Mesendoderm (in vitro differentiated cells): ENCODE data around the gene SPRYD4.
"Not testable (repeated sequence)": the region's sequence is repeated elsewhere in the genome, so short reads cannot be mapped to it uniquely, and the experiment has no call there.

ENCODE experiments used
- DNase-seq: peaks from one replicate; pipeline ENCODE4 v3.0.0; 2013
- H2AK5ac ChIP-seq: 2 replicates; pipeline ENCODE4 v1.6.1; 2013; ENCODE audit warnings: low read length, inconsistent platforms
- H2BK120ac ChIP-seq: 2 replicates; pipeline ENCODE4 v1.6.1; 2013; ENCODE audit warnings: low read depth, mild to moderate bottlenecking, low read length, moderate library complexity, mixed read lengths
- H2BK15ac ChIP-seq: replicated peaks from 2 replicates; pipeline ENCODE4 v1.6.1; 2013; ENCODE audit warnings: low read depth, mild to moderate bottlenecking, moderate library complexity
- H2BK5ac ChIP-seq: 2 replicates; pipeline ENCODE4 v1.6.1; 2013; ENCODE audit warnings: low read length, inconsistent platforms
- H3K18ac ChIP-seq: 2 replicates; pipeline ENCODE4 v1.6.1; 2013; ENCODE audit warnings: mild to moderate bottlenecking, low read length, mixed read lengths
- H3K23ac ChIP-seq: one replicate; pipeline ENCODE4 v1.6.1; 2013; ENCODE audit warnings: low read length
- H3K27ac ChIP-seq: 2 replicates; pipeline ENCODE4 v1.5.1; 2013; ENCODE audit warnings: low read depth, mild to moderate bottlenecking, inconsistent platforms, low read length, moderate library complexity
- H3K27me3 ChIP-seq: 2 replicates; pipeline ENCODE4 v1.6.1; 2013; ENCODE audit warnings: low read length, control low read depth, mild to moderate bottlenecking, inconsistent platforms; ENCODE audit not compliant: insufficient read depth, poor library complexity
- H3K36me3 ChIP-seq: 2 replicates; pipeline ENCODE4 v1.6.1; 2013; ENCODE audit warnings: low read length, inconsistent platforms; ENCODE audit not compliant: control insufficient read depth, insufficient read depth
- H3K4ac ChIP-seq: one replicate; pipeline ENCODE4 v1.6.1; 2013; ENCODE audit warnings: low read depth, mild to moderate bottlenecking, low read length, moderate library complexity
- H3K4me1 ChIP-seq: 2 replicates; pipeline ENCODE4 v1.6.1; 2013; ENCODE audit warnings: low read depth, low read length, inconsistent platforms; ENCODE audit not compliant: control insufficient read depth
- H3K4me2 ChIP-seq: 2 replicates; pipeline ENCODE4 v1.6.1; 2013; ENCODE audit warnings: low read length
- H3K4me3 ChIP-seq: 2 replicates; pipeline ENCODE4 v1.5.1; 2013; ENCODE audit warnings: mild to moderate bottlenecking, low read length
- H3K56ac ChIP-seq: one replicate; pipeline ENCODE4 v1.6.1; 2013; ENCODE audit warnings: low read length
- H3K79me1 ChIP-seq: 2 replicates; pipeline ENCODE4 v1.6.1; 2013; ENCODE audit warnings: low read length, inconsistent platforms
- H3K79me2 ChIP-seq: 2 replicates; pipeline ENCODE4 v1.6.1; 2013; ENCODE audit warnings: mild to moderate bottlenecking, low read length; ENCODE audit not compliant: control insufficient read depth, insufficient read depth
- H3K9ac ChIP-seq: 2 replicates; pipeline ENCODE4 v1.6.1; 2013; ENCODE audit warnings: low read length, inconsistent platforms
- H4K5ac ChIP-seq: one replicate; pipeline ENCODE4 v1.6.1; 2013; ENCODE audit warnings: low read length
- H4K8ac ChIP-seq: one replicate; pipeline ENCODE4 v1.6.1; 2013; ENCODE audit warnings: low read depth, mild to moderate bottlenecking, control low read depth, low read length, moderate library complexity
- WGBS: extraction: QIAGEN DNeasy Blood & Tissue Kit; methylation state at CpG from one replicate; pipeline ENCODE4 v1.1.7; 2013; ENCODE audit warnings: low lambda C conversion rate, missing lambda C conversion rate; ENCODE audit not compliant: insufficient coverage; ENCODE audit errors: extremely low coverage; 5-methylcytosine and 5-hydroxymethylcytosine counted together

The SPRYD4 gene

GRCh38 chr12:56514014-56514318 lies 45.6 kb downstream of the SPRYD4 start:
- H2AK5ac ChIP-seq, H4K5ac ChIP-seq, H3K56ac ChIP-seq, H4K8ac ChIP-seq, H3K27ac ChIP-seq, H3K9ac ChIP-seq, H2BK5ac ChIP-seq, H3K4me3 ChIP-seq, H3K23ac ChIP-seq, H2BK15ac ChIP-seq, H3K4me1 ChIP-seq, H3K4me2 ChIP-seq, H3K18ac ChIP-seq, H3K4ac ChIP-seq, H2BK120ac ChIP-seq, DNase-seq, H3K36me3 ChIP-seq, H3K27me3 ChIP-seq, H3K79me2 ChIP-seq, H3K79me1 ChIP-seq: not testable (repeated sequence)
- no CpG with 5 or more reads among the region's 4 CpGs for WGBS

- no peak overlapping the region for H3K4me3 ChIP-seq
- H3K18ac ChIP-seq = no peak overlapping the region
- no peaks in the 10 kb centered on the region for H3K36me3 ChIP-seq
- H3K9ac ChIP-seq = no peak overlapping the region
- H3K56ac ChIP-seq = no peak overlapping the region
- no peak for DNase-seq
- H2AK5ac ChIP-seq = no peak overlapping the region
- H2BK15ac ChIP-seq = no peak overlapping the region
- WGBS = no CpG with 5 or more reads among the region's 2 CpGs
- no peak overlapping the region for H3K4me2 ChIP-seq
- H2BK5ac ChIP-seq = no peak overlapping the region
- no peak overlapping the region for H4K8ac ChIP-seq
- H4K5ac ChIP-seq = no peak overlapping the region
- no peak overlapping the region for H3K4ac ChIP-seq
- peaks cover 6% of the 10 kb centered on the region for H3K79me2 ChIP-seq
- no peaks in the 10 kb centered on the region for H3K27me3 ChIP-seq
- H3K79me1 ChIP-seq = no peaks in the 10 kb centered on the region
- H3K27ac ChIP-seq = no peak overlapping the region
- no peak overlapping the region for H2BK120ac ChIP-seq
- H3K23ac ChIP-seq = no peak overlapping the region
- H3K4me1 ChIP-seq = peaks cover 1% of the 10 kb centered on the region
Observed at GRCh38 chr12:56517854-56518253, 49.5 kb downstream of the SPRYD4 start.

- Histone ChIP-seq H2BK5ac (no peak overlapping the region), H3K27me3 (no peaks in the 10 kb centered on the region), H4K5ac (no peak overlapping the region), H2BK120ac (no peak overlapping the region), H2AK5ac (no peak overlapping the region), H3K27ac (no peak overlapping the region), H3K56ac (no peak overlapping the region), H3K79me1 (no peaks in the 10 kb centered on the region), H3K9ac (no peak overlapping the region), H3K79me2 (peaks cover 11% of the 10 kb centered on the region), H3K18ac (no peak overlapping the region), H3K4me2 (no peak overlapping the region), H3K36me3 (no peaks in the 10 kb centered on the region), H4K8ac (no peak overlapping the region), H2BK15ac (no peak overlapping the region), H3K4me3 (no peak overlapping the region), H3K4me1 (peaks cover 2% of the 10 kb centered on the region), H3K23ac (no peak overlapping the region), H3K4ac (no peak overlapping the region)
- WGBS = no CpG with 5 or more reads among the region's 2 CpGs
- DNase-seq = no peak
Observed at GRCh38 chr12:56518570-56518969, 50.2 kb downstream of the SPRYD4 start.

GRCh38 chr12:56520048-56520447 lies 51.7 kb downstream of the SPRYD4 start:
- Histone ChIP-seq H2BK120ac (no peak overlapping the region), H3K4me2 (no peak overlapping the region), H2BK5ac (no peak overlapping the region), H3K23ac (no peak overlapping the region), H3K56ac (no peak overlapping the region), H3K27me3 (no peaks in the 10 kb centered on the region), H4K5ac (no peak overlapping the region), H3K9ac (no peak overlapping the region), H3K4me1 (peaks cover 2% of the 10 kb centered on the region), H4K8ac (no peak overlapping the region), H2AK5ac (no peak overlapping the region), H3K27ac (no peak overlapping the region), H3K4ac (no peak overlapping the region), H3K18ac (no peak overlapping the region), H3K79me2 (peaks cover 19% of the 10 kb centered on the region), H3K36me3 (no peaks in the 10 kb centered on the region), H3K79me1 (no peaks in the 10 kb centered on the region), H2BK15ac (peak overlapping the region; percentile 74), H3K4me3 (no peak overlapping the region)
- WGBS = no CpG with 5 or more reads among the region's 3 CpGs
- no peak for DNase-seq

DNA sequence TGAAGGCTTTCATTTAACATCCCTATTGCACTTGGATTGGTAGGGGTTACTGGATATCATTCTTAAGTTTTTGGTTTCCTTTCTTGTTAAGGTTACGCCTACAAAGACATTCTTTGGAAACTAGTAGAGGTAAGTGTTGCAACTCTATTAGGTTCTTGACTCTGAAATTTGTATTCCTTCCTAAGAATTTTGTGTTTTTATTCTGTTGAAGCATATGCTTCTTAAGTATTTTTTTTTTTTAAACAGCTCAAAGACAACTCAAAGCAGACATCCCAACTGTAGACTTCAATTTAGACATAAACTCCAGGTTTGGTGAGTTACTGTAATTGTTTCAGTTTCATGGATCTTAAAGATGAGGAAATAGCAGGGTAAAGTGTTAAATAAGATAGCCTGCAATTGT lies 52.1 kb downstream of the SPRYD4 start:
- Histone ChIP-seq H3K27ac (no peak overlapping the region), H4K8ac (no peak overlapping the region), H3K4ac (no peak overlapping the region), H3K79me2 (peaks cover 24% of the 10 kb centered on the region), H3K27me3 (no peaks in the 10 kb centered on the region), H4K5ac (no peak overlapping the region), H3K18ac (no peak overlapping the region), H3K4me3 (no peak overlapping the region), H2BK120ac (no peak overlapping the region), H3K4me1 (peaks cover 2% of the 10 kb centered on the region), H3K56ac (no peak overlapping the region), H3K9ac (no peak overlapping the region), H3K4me2 (no peak overlapping the region), H3K23ac (no peak overlapping the region), H3K36me3 (no peaks in the 10 kb centered on the region), H3K79me1 (no peaks in the 10 kb centered on the region), H2AK5ac (no peak overlapping the region), H2BK5ac (no peak overlapping the region), H2BK15ac (peak overlapping the region; percentile 98)
- WGBS = no CpG with 5 or more reads among the region's 1 CpG
- DNase-seq = no peak

- DNase-seq = no peak
- WGBS = no CpG with 5 or more reads among the region's 8 CpGs
- Histone ChIP-seq H3K4me3 (no peak overlapping the region), H2BK120ac (peak overlapping the region; percentile 45), H3K79me1 (no peaks in the 10 kb centered on the region), H3K4me1 (peaks cover 2% of the 10 kb centered on the region), H4K5ac (no peak overlapping the region), H3K79me2 (peaks cover 24% of the 10 kb centered on the region), H4K8ac (no peak overlapping the region), H2AK5ac (no peak overlapping the region), H2BK15ac (no peak overlapping the region), H3K56ac (peak overlapping the region; percentile 22), H2BK5ac (no peak overlapping the region), H3K27ac (no peak overlapping the region), H3K36me3 (no peaks in the 10 kb centered on the region), H3K23ac (no peak overlapping the region), H3K4ac (no peak overlapping the region), H3K4me2 (no peak overlapping the region), H3K18ac (peak overlapping the region; percentile 84), H3K27me3 (no peaks in the 10 kb centered on the region), H3K9ac (no peak overlapping the region)
Observed at GRCh38 chr12:56521209-56521589, 52.8 kb downstream of the SPRYD4 start.
